ENCODE measurements around the gene NYAP2. TPM values are rescaled to one million over a fixed set of nuclear protein-coding genes. Genes with fewer than 3 reads are reported as not detected.

Gene NYAP2
- total RNA-seq, 1 experiment from 2014 or later = not detected

DNA sequence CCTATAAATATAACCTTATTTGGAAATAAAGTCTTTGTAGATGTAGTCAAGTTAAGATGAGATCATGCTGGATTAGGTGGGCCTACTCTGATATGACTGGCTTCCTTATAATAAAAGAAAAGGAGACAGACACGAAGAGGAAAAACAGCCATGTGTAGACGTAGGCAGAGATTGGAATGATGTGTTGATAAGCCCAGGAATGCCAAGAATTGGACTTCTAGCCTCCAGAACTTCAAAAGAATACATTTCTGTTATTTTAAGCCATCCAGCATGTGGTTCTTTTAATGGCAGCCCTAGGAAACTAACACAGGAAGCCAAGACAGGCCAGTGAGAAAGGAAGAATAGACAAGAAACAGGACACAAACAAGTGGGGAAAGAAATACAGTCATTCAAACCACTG, 68.6 kb downstream of the NYAP2 start:
- Histone ChIP-seq H3K27me3 (ENCODE audit: insufficient read depth, low read length) (no peaks in the 10 kb centered on the region), H3K79me2 (ENCODE audit: insufficient read depth, low read length) (no peaks in the 10 kb centered on the region), H4K20me1 (ENCODE audit: insufficient read depth) (no peaks in the 10 kb centered on the region), H3K4me3 (replicated peaks in 1 of 2; ENCODE audit: low read depth in 1 of 2, low read length in 2 of 2) (no peak overlapping the region), H3K27ac (ENCODE audit: low read depth, low read length) (no peak overlapping the region), H3K9me2 (ENCODE audit: insufficient read depth) (no peaks in the 10 kb centered on the region), H3K4me1 (ENCODE audit: control insufficient read depth in 1 of 2, insufficient read depth in 2 of 2, low read length in 2 of 2) (no peaks in the 10 kb centered on the region), H3K4me2 (ENCODE audit: low read length) (no peak overlapping the region), H3K9me3 (ENCODE audit: control insufficient read depth in 1 of 2, insufficient read depth in 1 of 2, low read depth in 1 of 2, low read length in 2 of 2) (no peaks in the 10 kb centered on the region), H3K9ac (ENCODE audit: low read length) (no peak overlapping the region), H2AFZ (ENCODE audit: low read depth, low read length, poor library complexity, severe bottlenecking) (no peak overlapping the region), H3K36me3 (ENCODE audit: control insufficient read depth in 1 of 2, insufficient read depth in 2 of 2, low read length in 2 of 2) (no peaks in the 10 kb centered on the region)
- intact Hi-C loops (cut with micrococcal nuclease) = no loop called here
- no peak for DNase-seq (ENCODE audit: low read depth, low spot score)
- TF ChIP-seq POLR2A (IDR thresholded peaks at IDR 0.05; ENCODE audit: borderline replicate concordance, extremely low read depth, insufficient read depth, insufficient read length) = no peak
- no TSS peak for BruUV-seq (replicated peaks)
- CTCF ChIA-PET = no interaction called here
- RAD21 ChIA-PET (ENCODE audit: low non-redundant PET in 1 of 2, low total read pairs in 2 of 2, uncharacterized antibody in 2 of 2, unreplicated experiment in 2 of 2) = no interaction called here
- POLR2A ChIA-PET = no interaction called here
- no peak for ATAC-seq

GRCh38 chr2:225471039-225471438, 71.5 kb downstream of the NYAP2 start:
- H2AFZ ChIP-seq (ENCODE audit: low read depth, low read length, poor library complexity, severe bottlenecking) = no peak overlapping the region
- ChIA-PET CTCF (no interaction called here), POLR2A (no interaction called here), RAD21 (ENCODE audit: low non-redundant PET in 1 of 2, low total read pairs in 2 of 2, uncharacterized antibody in 2 of 2, unreplicated experiment in 2 of 2) (no interaction called here)
- TF ChIP-seq CBX3 (IDR thresholded peaks at IDR 0.05; ENCODE audit: low read depth) = no peak
- TF ChIP-seq JUND (IDR thresholded peaks at IDR 0.05) = no peak
- TF ChIP-seq YY1 (IDR thresholded peaks at IDR 0.05; ENCODE audit: extremely low read depth, insufficient replicate concordance, low read depth, low read length) = no peak
- no peak for TF ChIP-seq MAX (IDR thresholded peaks at IDR 0.05)
- no peaks in the 10 kb centered on the region for H4K20me1 ChIP-seq (ENCODE audit: insufficient read depth)
- no peak for DNase-seq (ENCODE audit: low read depth, low spot score)
- intact Hi-C loops (cut with micrococcal nuclease) = no loop called here
- no peaks in the 10 kb centered on the region for H3K27me3 ChIP-seq (ENCODE audit: insufficient read depth, low read length)
- no peak overlapping the region for H3K4me3 ChIP-seq (replicated peaks in 1 of 2; ENCODE audit: low read depth in 1 of 2, low read length in 2 of 2)
- no peaks in the 10 kb centered on the region for H3K36me3 ChIP-seq (ENCODE audit: control insufficient read depth in 1 of 2, insufficient read depth in 2 of 2, low read length in 2 of 2)
- no TSS peak for BruUV-seq (replicated peaks)
- no peaks in the 10 kb centered on the region for H3K79me2 ChIP-seq (ENCODE audit: insufficient read depth, low read length)
- H3K9me2 ChIP-seq (ENCODE audit: insufficient read depth) = no peaks in the 10 kb centered on the region
- no peaks in the 10 kb centered on the region for H3K9me3 ChIP-seq (ENCODE audit: control insufficient read depth in 1 of 2, insufficient read depth in 1 of 2, low read depth in 1 of 2, low read length in 2 of 2)
- no peak overlapping the region for H3K4me2 ChIP-seq (ENCODE audit: low read length)
- H3K4me1 ChIP-seq (ENCODE audit: control insufficient read depth in 1 of 2, insufficient read depth in 2 of 2, low read length in 2 of 2) = no peaks in the 10 kb centered on the region
- ATAC-seq = no peak
- no peak overlapping the region for H3K9ac ChIP-seq (ENCODE audit: low read length)
- H3K27ac ChIP-seq (ENCODE audit: low read depth, low read length) = no peak overlapping the region

Measured in HCT116 (cell line).